WERI-Rb-1 (cell line): ENCODE measurements around the gene ADNP2.
"Not testable (repeated sequence)": the region's sequence is repeated elsewhere in the genome, so short reads cannot be mapped to it uniquely, and the experiment has no call there.

Experiments
- DNase-seq: peaks from one replicate; pipeline ENCODE4 v3.0.0-alpha.2; 2020
- H3K27ac ChIP-seq: fragments of 250-450 bp; sonication (Bioruptor Pico); 2 replicates; pipeline ENCODE4 v1.5.1; 2020; ENCODE audit warnings: mild to moderate bottlenecking, moderate library complexity
- H3K27me3 ChIP-seq: fragments of 250-450 bp; sonication (Bioruptor Pico); 2 replicates; pipeline ENCODE4 v1.5.1; 2021; ENCODE audit warnings: mild to moderate bottlenecking, low read depth, moderate library complexity; ENCODE audit not compliant: insufficient read depth, severe bottlenecking
- H3K36me3 ChIP-seq: fragments of 250-450 bp; sonication (Bioruptor Pico); 2 replicates; pipeline ENCODE4 v1.5.1; 2020; ENCODE audit warnings: mild to moderate bottlenecking, moderate library complexity
- H3K4me3 ChIP-seq: 2 replicates; pipeline ENCODE4 v1.5.1; 2011; ENCODE audit warnings: low read depth, mild to moderate bottlenecking, control low read depth, low read length
- H3K9me3 ChIP-seq: fragments of 250-450 bp; sonication (Bioruptor Pico); 2 replicates; pipeline ENCODE4 v1.5.1; 2021; ENCODE audit warnings: mild to moderate bottlenecking, moderate library complexity; ENCODE audit not compliant: severe bottlenecking
- CTCF ChIP-seq: IDR thresholded peaks from 2 replicates; pipeline ENCODE4 v1.5.1; 2011; ENCODE audit warnings: low read depth, mild to moderate bottlenecking, control low read depth, inconsistent platforms, low read length

Gene ADNP2

GRCh38 chr18:80158365-80158764, 49.3 kb downstream of the ADNP2 start:
- Histone ChIP-seq H3K36me3 (peaks cover 18% of the 10 kb centered on the region), H3K27me3 (no peaks in the 10 kb centered on the region), H3K27ac (no peak overlapping the region), H3K9me3 (no peaks in the 10 kb centered on the region), H3K4me3 (no peak overlapping the region)
- DNase-seq = no peak
- TF ChIP-seq CTCF = no peak

GRCh38 chr18:80159713-80160636, 50.9 kb downstream of the ADNP2 start:
- H3K27me3 ChIP-seq = no peaks in the 10 kb centered on the region
- peaks cover 29% of the 10 kb centered on the region for H3K36me3 ChIP-seq
- TF ChIP-seq CTCF = no peak
- no peak overlapping the region for H3K27ac ChIP-seq
- no peak overlapping the region for H3K4me3 ChIP-seq
- H3K9me3 ChIP-seq = peaks cover 15% of the 10 kb centered on the region
- no peak for DNase-seq

GRCh38 chr18:80161781-80162417, 52.8 kb downstream of the ADNP2 start:
- no peak for TF ChIP-seq CTCF
- H3K4me3 ChIP-seq = no peak overlapping the region
- H3K9me3 ChIP-seq = peaks cover 20% of the 10 kb centered on the region

GRCh38 chr18:80163183-80163582, 54.1 kb downstream of the ADNP2 start:
- no peak for TF ChIP-seq CTCF
- H3K36me3 ChIP-seq = peaks cover 22% of the 10 kb centered on the region
- peaks cover 20% of the 10 kb centered on the region for H3K9me3 ChIP-seq
- no peaks in the 10 kb centered on the region for H3K27me3 ChIP-seq
- DNase-seq = no peak
- no peak overlapping the region for H3K4me3 ChIP-seq
- no peak overlapping the region for H3K27ac ChIP-seq

More at GRCh38 chr18:80161781-80162417, 52.8 kb downstream of the ADNP2 start:
- Histone ChIP-seq H3K27ac (no peak overlapping the region), H3K36me3 (peaks cover 25% of the 10 kb centered on the region), H3K27me3 (no peaks in the 10 kb centered on the region)
- no peak for DNase-seq

GRCh38 chr18:80164727-80165355, 55.8 kb downstream of the ADNP2 start:
- DNase-seq, H3K4me3 ChIP-seq, H3K27me3 ChIP-seq, H3K27ac ChIP-seq: not testable (repeated sequence)
- Histone ChIP-seq H3K36me3 (peaks cover 15% of the 10 kb centered on the region), H3K9me3 (peaks cover 20% of the 10 kb centered on the region)

- no peak for TF ChIP-seq CTCF
- no peaks in the 10 kb centered on the region for H3K27me3 ChIP-seq
- H3K4me3 ChIP-seq = no peak overlapping the region
- peaks cover 11% of the 10 kb centered on the region for H3K36me3 ChIP-seq
- no peak for DNase-seq
- no peak overlapping the region for H3K27ac ChIP-seq
- H3K9me3 ChIP-seq = peaks cover 20% of the 10 kb centered on the region
Measured at GRCh38 chr18:80166240-80166639, 57.2 kb downstream of the ADNP2 start.
